H1 (cell line): ENCODE measurements around the gene GOLGA3. TPM values are rescaled to one million over a fixed set of nuclear protein-coding genes. Genes with fewer than 3 reads are reported as not detected.

Experiments
- BCL11A ChIP-seq, 2 experiments: IDR thresholded peaks; one replicate each; pipeline ENCODE4 v1.6.1; 2011; ENCODE audit warnings: low read depth in 2 of 2, low read length in 2 of 2, mild to moderate bottlenecking in 2 of 2
- EGR1 ChIP-seq: IDR thresholded peaks from 2 replicates; pipeline ENCODE4 v1.6.1; 2011; ENCODE audit warnings: low read depth, low read length, borderline replicate concordance
- KDM4A ChIP-seq: IDR thresholded peaks from one replicate; pipeline ENCODE4 v1.7.1; 2012; ENCODE audit warnings: low read depth, mild to moderate bottlenecking, moderate library complexity, low read length, inconsistent platforms; ENCODE audit not compliant: severe bottlenecking
- RNF2 ChIP-seq: fragments of 200-900, 300-1000 bp; sonication (generic); IDR thresholded peaks from 2 replicates; pipeline ENCODE4 v1.7.1; 2016; ENCODE audit warnings: borderline replicate concordance, low read depth, mild to moderate bottlenecking, antibody characterized with exemption, low read length; ENCODE audit not compliant: poor library complexity, severe bottlenecking; ENCODE audit errors: missing control alignments
- USF2 ChIP-seq: IDR thresholded peaks from 2 replicates; pipeline ENCODE4 v1.6.1; 2011; ENCODE audit warnings: low read length, improper control_type of control experiment
- polyA plus RNA-seq, 7 experiments: library from polyadenylated mRNA; depleted of rRNA in 3 of 7; stranded (reverse) in 5 of 7; unstranded in 2 of 7; fragments of >200 nt in 5 of 7; fragments of 200-250 nt in 2 of 7; gene quantifications; 1 replicate in 5 of 7; 2 replicates in 1 of 7; 4 replicates in 1 of 7; pipeline versions ENCODE4 v1.2.1 to v1.2.3, GENCODE V29; 2011 to 2013; ENCODE audit warnings: missing spikeins in 2 of 7, mixed read lengths in 2 of 7
- total RNA-seq: library from RNA; stranded (reverse); fragmentation: NEBNext Ultra II Directional; extraction: Animal tissue kit (Norgen Biotek cat#: 25700); gene quantifications from 2 replicates; pipeline ENCODE4 v1.2.1, GENCODE V29; 2021
- TF ChIP-seq, protein P1 (sequence below): fragments of 300-600 bp; sonication (generic); IDR thresholded peaks from 2 replicates; pipeline ENCODE4 v1.7.1; 2012; ENCODE audit warnings: low read length, moderate library complexity, mild to moderate bottlenecking, inconsistent platforms; ENCODE audit not compliant: insufficient replicate concordance
- TF ChIP-seq, protein P2 (sequence below): IDR thresholded peaks from 2 replicates; pipeline ENCODE4 v1.6.1; 2012; ENCODE audit warnings: low read length, inconsistent platforms

GOLGA3 gene
- total and polyA plus RNA-seq, 2 of the 8 experiments (the other 6 are each of a cell fraction or from before 2014, with no cell fraction given) = 6.4 to 33.1 TPM

DNA sequence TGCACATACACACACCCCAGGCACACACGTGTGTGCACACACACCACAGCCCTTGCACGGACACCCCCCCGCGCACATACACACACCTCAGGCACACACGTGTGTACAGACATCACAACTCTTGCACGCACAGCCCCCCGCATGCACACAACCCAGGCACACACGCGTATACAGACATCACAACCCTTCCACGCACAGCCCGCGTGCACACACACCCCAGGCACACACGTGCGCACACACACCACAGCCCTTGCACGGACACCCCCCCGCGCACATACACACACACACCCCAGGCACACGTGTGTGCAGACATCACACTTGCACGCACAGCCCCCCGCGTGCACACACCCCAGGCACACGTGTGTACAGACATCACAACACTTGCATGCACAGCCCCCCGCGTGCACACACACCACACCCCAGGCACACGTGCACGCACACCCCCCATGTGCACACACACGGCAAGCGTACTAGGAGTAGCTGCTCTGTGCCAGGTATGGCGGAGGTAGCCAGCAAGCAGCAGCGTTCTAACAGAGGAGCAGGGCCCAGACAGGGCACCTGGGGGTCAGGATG, 48.8 kb downstream of the GOLGA3 start (continued):
- TF ChIP-seq, protein P1, sequence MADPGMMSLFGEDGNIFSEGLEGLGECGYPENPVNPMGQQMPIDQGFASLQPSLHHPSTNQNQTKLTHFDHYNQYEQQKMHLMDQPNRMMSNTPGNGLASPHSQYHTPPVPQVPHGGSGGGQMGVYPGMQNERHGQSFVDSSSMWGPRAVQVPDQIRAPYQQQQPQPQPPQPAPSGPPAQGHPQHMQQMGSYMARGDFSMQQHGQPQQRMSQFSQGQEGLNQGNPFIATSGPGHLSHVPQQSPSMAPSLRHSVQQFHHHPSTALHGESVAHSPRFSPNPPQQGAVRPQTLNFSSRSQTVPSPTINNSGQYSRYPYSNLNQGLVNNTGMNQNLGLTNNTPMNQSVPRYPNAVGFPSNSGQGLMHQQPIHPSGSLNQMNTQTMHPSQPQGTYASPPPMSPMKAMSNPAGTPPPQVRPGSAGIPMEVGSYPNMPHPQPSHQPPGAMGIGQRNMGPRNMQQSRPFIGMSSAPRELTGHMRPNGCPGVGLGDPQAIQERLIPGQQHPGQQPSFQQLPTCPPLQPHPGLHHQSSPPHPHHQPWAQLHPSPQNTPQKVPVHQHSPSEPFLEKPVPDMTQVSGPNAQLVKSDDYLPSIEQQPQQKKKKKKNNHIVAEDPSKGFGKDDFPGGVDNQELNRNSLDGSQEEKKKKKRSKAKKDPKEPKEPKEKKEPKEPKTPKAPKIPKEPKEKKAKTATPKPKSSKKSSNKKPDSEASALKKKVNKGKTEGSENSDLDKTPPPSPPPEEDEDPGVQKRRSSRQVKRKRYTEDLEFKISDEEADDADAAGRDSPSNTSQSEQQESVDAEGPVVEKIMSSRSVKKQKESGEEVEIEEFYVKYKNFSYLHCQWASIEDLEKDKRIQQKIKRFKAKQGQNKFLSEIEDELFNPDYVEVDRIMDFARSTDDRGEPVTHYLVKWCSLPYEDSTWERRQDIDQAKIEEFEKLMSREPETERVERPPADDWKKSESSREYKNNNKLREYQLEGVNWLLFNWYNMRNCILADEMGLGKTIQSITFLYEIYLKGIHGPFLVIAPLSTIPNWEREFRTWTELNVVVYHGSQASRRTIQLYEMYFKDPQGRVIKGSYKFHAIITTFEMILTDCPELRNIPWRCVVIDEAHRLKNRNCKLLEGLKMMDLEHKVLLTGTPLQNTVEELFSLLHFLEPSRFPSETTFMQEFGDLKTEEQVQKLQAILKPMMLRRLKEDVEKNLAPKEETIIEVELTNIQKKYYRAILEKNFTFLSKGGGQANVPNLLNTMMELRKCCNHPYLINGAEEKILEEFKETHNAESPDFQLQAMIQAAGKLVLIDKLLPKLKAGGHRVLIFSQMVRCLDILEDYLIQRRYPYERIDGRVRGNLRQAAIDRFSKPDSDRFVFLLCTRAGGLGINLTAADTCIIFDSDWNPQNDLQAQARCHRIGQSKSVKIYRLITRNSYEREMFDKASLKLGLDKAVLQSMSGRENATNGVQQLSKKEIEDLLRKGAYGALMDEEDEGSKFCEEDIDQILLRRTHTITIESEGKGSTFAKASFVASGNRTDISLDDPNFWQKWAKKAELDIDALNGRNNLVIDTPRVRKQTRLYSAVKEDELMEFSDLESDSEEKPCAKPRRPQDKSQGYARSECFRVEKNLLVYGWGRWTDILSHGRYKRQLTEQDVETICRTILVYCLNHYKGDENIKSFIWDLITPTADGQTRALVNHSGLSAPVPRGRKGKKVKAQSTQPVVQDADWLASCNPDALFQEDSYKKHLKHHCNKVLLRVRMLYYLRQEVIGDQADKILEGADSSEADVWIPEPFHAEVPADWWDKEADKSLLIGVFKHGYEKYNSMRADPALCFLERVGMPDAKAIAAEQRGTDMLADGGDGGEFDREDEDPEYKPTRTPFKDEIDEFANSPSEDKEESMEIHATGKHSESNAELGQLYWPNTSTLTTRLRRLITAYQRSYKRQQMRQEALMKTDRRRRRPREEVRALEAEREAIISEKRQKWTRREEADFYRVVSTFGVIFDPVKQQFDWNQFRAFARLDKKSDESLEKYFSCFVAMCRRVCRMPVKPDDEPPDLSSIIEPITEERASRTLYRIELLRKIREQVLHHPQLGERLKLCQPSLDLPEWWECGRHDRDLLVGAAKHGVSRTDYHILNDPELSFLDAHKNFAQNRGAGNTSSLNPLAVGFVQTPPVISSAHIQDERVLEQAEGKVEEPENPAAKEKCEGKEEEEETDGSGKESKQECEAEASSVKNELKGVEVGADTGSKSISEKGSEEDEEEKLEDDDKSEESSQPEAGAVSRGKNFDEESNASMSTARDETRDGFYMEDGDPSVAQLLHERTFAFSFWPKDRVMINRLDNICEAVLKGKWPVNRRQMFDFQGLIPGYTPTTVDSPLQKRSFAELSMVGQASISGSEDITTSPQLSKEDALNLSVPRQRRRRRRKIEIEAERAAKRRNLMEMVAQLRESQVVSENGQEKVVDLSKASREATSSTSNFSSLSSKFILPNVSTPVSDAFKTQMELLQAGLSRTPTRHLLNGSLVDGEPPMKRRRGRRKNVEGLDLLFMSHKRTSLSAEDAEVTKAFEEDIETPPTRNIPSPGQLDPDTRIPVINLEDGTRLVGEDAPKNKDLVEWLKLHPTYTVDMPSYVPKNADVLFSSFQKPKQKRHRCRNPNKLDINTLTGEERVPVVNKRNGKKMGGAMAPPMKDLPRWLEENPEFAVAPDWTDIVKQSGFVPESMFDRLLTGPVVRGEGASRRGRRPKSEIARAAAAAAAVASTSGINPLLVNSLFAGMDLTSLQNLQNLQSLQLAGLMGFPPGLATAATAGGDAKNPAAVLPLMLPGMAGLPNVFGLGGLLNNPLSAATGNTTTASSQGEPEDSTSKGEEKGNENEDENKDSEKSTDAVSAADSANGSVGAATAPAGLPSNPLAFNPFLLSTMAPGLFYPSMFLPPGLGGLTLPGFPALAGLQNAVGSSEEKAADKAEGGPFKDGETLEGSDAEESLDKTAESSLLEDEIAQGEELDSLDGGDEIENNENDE = no peak
- no peak for TF ChIP-seq BCL11A (IDR thresholded peaks at IDR 0.05; ENCODE audit: low read depth in 2 of 2, low read length in 2 of 2)
- TF ChIP-seq USF2 = no peak
- TF ChIP-seq, protein P2, sequence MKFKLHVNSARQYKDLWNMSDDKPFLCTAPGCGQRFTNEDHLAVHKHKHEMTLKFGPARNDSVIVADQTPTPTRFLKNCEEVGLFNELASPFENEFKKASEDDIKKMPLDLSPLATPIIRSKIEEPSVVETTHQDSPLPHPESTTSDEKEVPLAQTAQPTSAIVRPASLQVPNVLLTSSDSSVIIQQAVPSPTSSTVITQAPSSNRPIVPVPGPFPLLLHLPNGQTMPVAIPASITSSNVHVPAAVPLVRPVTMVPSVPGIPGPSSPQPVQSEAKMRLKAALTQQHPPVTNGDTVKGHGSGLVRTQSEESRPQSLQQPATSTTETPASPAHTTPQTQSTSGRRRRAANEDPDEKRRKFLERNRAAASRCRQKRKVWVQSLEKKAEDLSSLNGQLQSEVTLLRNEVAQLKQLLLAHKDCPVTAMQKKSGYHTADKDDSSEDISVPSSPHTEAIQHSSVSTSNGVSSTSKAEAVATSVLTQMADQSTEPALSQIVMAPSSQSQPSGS = no peak
- no peak for TF ChIP-seq RNF2
- TF ChIP-seq EGR1 = no peak
- TF ChIP-seq KDM4A = no peak
